ENCODE data around the gene RUSF1. TPM values are rescaled to one million over a fixed set of nuclear protein-coding genes. Genes with fewer than 3 reads are reported as not detected.
"Not testable (repeated sequence)": the region's sequence is repeated elsewhere in the genome, so short reads cannot be mapped to it uniquely, and the experiment has no call there.

Gene RUSF1
- total and polyA plus RNA-seq, 10 of the 15 experiments (the other 5 are each of a cell fraction or from before 2014, with no cell fraction given): 0.20 to 46.3 (median 29.7) TPM

DNA sequence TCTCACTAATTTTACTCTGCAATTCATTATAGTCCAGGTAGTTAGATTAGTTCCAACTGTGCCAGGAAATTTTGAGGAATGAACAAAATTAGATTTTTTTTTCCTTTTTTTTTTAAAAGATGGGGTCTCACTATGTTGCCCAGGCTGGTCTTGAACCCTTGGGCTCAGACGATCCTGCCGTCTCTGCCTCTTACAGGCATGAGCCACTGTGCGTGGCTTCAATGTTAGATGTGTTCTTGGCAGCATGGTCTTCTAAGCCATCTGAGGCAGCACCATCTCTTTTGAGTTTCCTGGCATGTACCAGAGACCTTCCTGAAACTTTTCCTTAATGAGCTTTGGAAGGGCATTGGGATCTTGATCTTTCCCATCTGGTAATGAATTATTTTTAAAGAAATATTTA lies 16.9 kb upstream of the RUSF1 start:
- H3K4me2 ChIP-seq (ENCODE audit: control insufficient read depth, insufficient read depth): no peak overlapping the region
- FAIRE-seq: no peak
- BruUV-seq (replicated peaks): no TSS peak
- DNase-seq (ENCODE audit: low read depth, low spot score): no peak
- TF ChIP-seq SREBF2 (IDR thresholded peaks at IDR 0.05; ENCODE audit: low read length) (no peak), GABPA (IDR thresholded peaks at IDR 0.05; ENCODE audit: low read depth) (no peak), EZH2 (IDR thresholded peaks at IDR 0.05; ENCODE audit: borderline replicate concordance, control insufficient read depth, low read depth, low read length) (no peak), STAT3 (IDR thresholded peaks at IDR 0.05; ENCODE audit: low read depth, low read length) (no peak), NFXL1 (IDR thresholded peaks at IDR 0.05; ENCODE audit: borderline replicate concordance) (no peak), RCOR1 (conservative IDR thresholded peaks at IDR 0.05; ENCODE audit: low read depth, low read length) (no peak), NRF1 (conservative IDR thresholded peaks at IDR 0.05; ENCODE audit: low read depth, low read length) (no peak), HDGF (IDR thresholded peaks at IDR 0.05) (no peak), HDAC6 (IDR thresholded peaks at IDR 0.05; ENCODE audit: unreplicated experiment) (no peak), CHD4 (IDR thresholded peaks at IDR 0.05) (no peak), IKZF2 (IDR thresholded peaks at IDR 0.05) (no peak)
- TF ChIP-seq, protein P1, sequence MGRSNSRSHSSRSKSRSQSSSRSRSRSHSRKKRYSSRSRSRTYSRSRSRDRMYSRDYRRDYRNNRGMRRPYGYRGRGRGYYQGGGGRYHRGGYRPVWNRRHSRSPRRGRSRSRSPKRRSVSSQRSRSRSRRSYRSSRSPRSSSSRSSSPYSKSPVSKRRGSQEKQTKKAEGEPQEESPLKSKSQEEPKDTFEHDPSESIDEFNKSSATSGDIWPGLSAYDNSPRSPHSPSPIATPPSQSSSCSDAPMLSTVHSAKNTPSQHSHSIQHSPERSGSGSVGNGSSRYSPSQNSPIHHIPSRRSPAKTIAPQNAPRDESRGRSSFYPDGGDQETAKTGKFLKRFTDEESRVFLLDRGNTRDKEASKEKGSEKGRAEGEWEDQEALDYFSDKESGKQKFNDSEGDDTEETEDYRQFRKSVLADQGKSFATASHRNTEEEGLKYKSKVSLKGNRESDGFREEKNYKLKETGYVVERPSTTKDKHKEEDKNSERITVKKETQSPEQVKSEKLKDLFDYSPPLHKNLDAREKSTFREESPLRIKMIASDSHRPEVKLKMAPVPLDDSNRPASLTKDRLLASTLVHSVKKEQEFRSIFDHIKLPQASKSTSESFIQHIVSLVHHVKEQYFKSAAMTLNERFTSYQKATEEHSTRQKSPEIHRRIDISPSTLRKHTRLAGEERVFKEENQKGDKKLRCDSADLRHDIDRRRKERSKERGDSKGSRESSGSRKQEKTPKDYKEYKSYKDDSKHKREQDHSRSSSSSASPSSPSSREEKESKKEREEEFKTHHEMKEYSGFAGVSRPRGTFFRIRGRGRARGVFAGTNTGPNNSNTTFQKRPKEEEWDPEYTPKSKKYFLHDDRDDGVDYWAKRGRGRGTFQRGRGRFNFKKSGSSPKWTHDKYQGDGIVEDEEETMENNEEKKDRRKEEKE (IDR thresholded peaks at IDR 0.05): no peak
- ChIA-PET RAD21 (ENCODE audit: unreplicated experiment) (no interaction called here), SMC1A (ENCODE audit: uncharacterized antibody, unreplicated experiment) (no interaction called here), CTCF (no interaction called here), POLR2A (no interaction called here)
- 46% methylated on average over 3 of the region's 3 CpGs for WGBS (ENCODE audit: insufficient coverage, insufficient replicate concordance, low lambda C conversion rate, missing lambda C conversion rate)
- no peaks in the 10 kb centered on the region for H3K79me2 ChIP-seq (ENCODE audit: control insufficient read depth, insufficient read depth, low read length)
- in situ Hi-C loops (cut with MboI): no loop called here
- H3K4me1 ChIP-seq (ENCODE audit: control insufficient read depth, insufficient read depth, low read length): no peaks in the 10 kb centered on the region
- intact Hi-C loops (cut with micrococcal nuclease; ENCODE audit: unreplicated experiment): no loop called here
- H3K27ac ChIP-seq (ENCODE audit: control insufficient read depth, insufficient read depth): no peak overlapping the region
- ATAC-seq: no peak
- no peaks in the 10 kb centered on the region for H3K27me3 ChIP-seq (replicated peaks in 1 of 2; ENCODE audit: control insufficient read depth in 2 of 2, insufficient read depth in 2 of 2, low read length in 1 of 2)
- H3K36me3 ChIP-seq (ENCODE audit: control insufficient read depth in 2 of 2, insufficient read depth in 2 of 2, low read length in 1 of 2): no peaks in the 10 kb centered on the region
- H2AFZ ChIP-seq (ENCODE audit: control insufficient read depth, low read depth, low read length): no peak overlapping the region
- no peaks in the 10 kb centered on the region for H4K20me1 ChIP-seq (ENCODE audit: control insufficient read depth, insufficient read depth)
- H3K4me3 ChIP-seq: no peak overlapping the region
- no peaks in the 10 kb centered on the region; the same call in 2 of the 3 replicates for H3K9me3 ChIP-seq (replicated peaks; ENCODE audit: control insufficient read depth, insufficient read depth, low read length)
- H3K9ac ChIP-seq (ENCODE audit: control insufficient read depth, insufficient read depth, low read length): no peak overlapping the region

DNA sequence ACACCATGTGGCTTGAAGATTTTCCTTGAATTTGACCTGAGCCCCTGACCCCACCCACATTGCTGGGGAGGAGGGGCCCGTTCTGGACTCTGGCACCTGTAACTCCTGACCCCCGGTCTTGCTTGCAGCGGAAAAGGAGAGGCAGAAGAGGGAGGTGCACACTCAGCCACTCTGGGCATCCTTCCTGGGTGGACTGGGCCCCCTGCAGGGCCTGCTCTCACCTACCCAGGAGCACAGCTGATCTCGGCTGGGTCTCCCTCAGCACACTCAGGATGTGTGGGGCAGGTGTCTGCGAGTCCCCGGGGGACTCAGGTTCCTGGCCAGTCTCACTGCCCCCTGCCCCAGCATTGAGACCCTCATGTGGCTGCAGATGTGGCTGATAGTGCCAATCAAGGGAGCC lies 15.6 kb upstream of the RUSF1 start:
- ATAC-seq; SMC1A ChIA-PET (ENCODE audit: uncharacterized antibody, unreplicated experiment); BruUV-seq (replicated peaks); intact Hi-C loops (cut with micrococcal nuclease; ENCODE audit: unreplicated experiment); FAIRE-seq; H3K27ac ChIP-seq (ENCODE audit: control insufficient read depth, insufficient read depth); RAD21 ChIA-PET (ENCODE audit: unreplicated experiment); DNase-seq (ENCODE audit: low read depth, low spot score); H3K4me2 ChIP-seq (ENCODE audit: control insufficient read depth, insufficient read depth); H3K9ac ChIP-seq (ENCODE audit: control insufficient read depth, insufficient read depth, low read length); CTCF ChIA-PET; H3K4me3 ChIP-seq; POLR2A ChIA-PET; H3K4me1 ChIP-seq (ENCODE audit: control insufficient read depth, insufficient read depth, low read length); H3K27me3 ChIP-seq (replicated peaks in 1 of 2; ENCODE audit: control insufficient read depth in 2 of 2, insufficient read depth in 2 of 2, low read length in 1 of 2); H3K9me3 ChIP-seq (replicated peaks; ENCODE audit: control insufficient read depth, insufficient read depth, low read length); H2AFZ ChIP-seq (ENCODE audit: control insufficient read depth, low read depth, low read length); H3K36me3 ChIP-seq (ENCODE audit: control insufficient read depth in 2 of 2, insufficient read depth in 2 of 2, low read length in 1 of 2); H4K20me1 ChIP-seq (ENCODE audit: control insufficient read depth, insufficient read depth); H3K79me2 ChIP-seq (ENCODE audit: control insufficient read depth, insufficient read depth, low read length): not testable (repeated sequence)
- WGBS (ENCODE audit: insufficient coverage, insufficient replicate concordance, low lambda C conversion rate, missing lambda C conversion rate): 45% methylated on average over 5 of the region's 6 CpGs
- in situ Hi-C loops (cut with MboI): loop anchor here (5.0 kb wide), 1 partner anchor 49 kb away; no protein-coding TSS in a partner anchor

All from GM12878 (cell line).